CD4-positive, alpha-beta T cell treated with Interleukin-2 at 100 ng/mL for 4 hours (primary cell): Measurements from ENCODE around the gene MYT1.
"Not testable (repeated sequence)": the region's sequence is repeated elsewhere in the genome, so short reads cannot be mapped to it uniquely, and the experiment has no call there.

Source experiments
- DNase-seq: peaks from one replicate; pipeline ENCODE4 v3.0.0-alpha.2; 2020; ENCODE audit warnings: low spot score

MYT1 gene

GRCh38 chr20:64164123-64164836 is at the start of gene MYT1:
Gene MYT1 (plus strand): TSS chr20:64164452. CDS start chr20:64198862, 34,410 bp downstream.
- DNase-seq, result no peak

- no peak for DNase-seq
Measured at GRCh38 chr20:64115171-64115911, 48.9 kb upstream of the MYT1 start.

- no peak for DNase-seq
Measured at GRCh38 chr20:64116016-64116415, 48.2 kb upstream of the MYT1 start.

GRCh38 chr20:64116541-64117431 is 47.5 kb upstream of the MYT1 start:
- DNase-seq, result no peak

- not testable (repeated sequence) for DNase-seq
Measured at GRCh38 chr20:64117432-64117777, 46.8 kb upstream of the MYT1 start.

GRCh38 chr20:64119301-64119680 is 45.0 kb upstream of the MYT1 start:
- DNase-seq, result no peak

- no peak for DNase-seq
Measured at GRCh38 chr20:64119681-64120341, 44.4 kb upstream of the MYT1 start.

GRCh38 chr20:64121586-64121985 is 42.7 kb upstream of the MYT1 start:
- DNase-seq, result no peak

- DNase-seq, result not testable (repeated sequence)
Measured at GRCh38 chr20:64122927-64123326, 41.3 kb upstream of the MYT1 start.

GRCh38 chr20:64123517-64123916 is 40.7 kb upstream of the MYT1 start:
- not testable (repeated sequence) for DNase-seq

- no peak for DNase-seq
Measured at GRCh38 chr20:64129146-64129782, 35.0 kb upstream of the MYT1 start.

GRCh38 chr20:64130271-64130670 is 34.0 kb upstream of the MYT1 start:
- DNase-seq, result no peak

GRCh38 chr20:64130876-64131275 is 33.4 kb upstream of the MYT1 start:
- no peak for DNase-seq

- no peak for DNase-seq
Measured at GRCh38 chr20:64131406-64131805, 32.8 kb upstream of the MYT1 start.

- DNase-seq, result no peak
Measured at GRCh38 chr20:64133951-64134407, 30.3 kb upstream of the MYT1 start.

- not testable (repeated sequence) for DNase-seq
Measured at GRCh38 chr20:64134744-64135143, 29.5 kb upstream of the MYT1 start.

- DNase-seq, result no peak
Measured at GRCh38 chr20:64136004-64136710, 28.1 kb upstream of the MYT1 start.

GRCh38 chr20:64137598-64138031 is 26.6 kb upstream of the MYT1 start:
- no peak for DNase-seq

GRCh38 chr20:64138276-64138815 is 25.9 kb upstream of the MYT1 start:
- no peak for DNase-seq
